Tibial nerve (tissue), 4 donors: ENCODE results near the gene SRSF4.

Experiments
- CTCF ChIP-seq, 5 experiments: fragments of 200-600 bp in 3 of 5; fragments of 450-650 bp in 2 of 5; sonication (generic) in 3 of 5; IDR thresholded peaks; one replicate each; pipeline ENCODE4 v1.5.1; 2016 to 2019; ENCODE audit warnings: antibody characterized with exemption in 5 of 5, mild to moderate bottlenecking in 3 of 5, moderate library complexity in 2 of 5
- EP300 ChIP-seq, 2 donors: sonication (generic); formaldehyde crosslinking; IDR thresholded peaks; one replicate each; pipeline ENCODE4 v1.6.1; 2017; ENCODE audit warnings: antibody characterized with exemption in 2 of 2, mild to moderate bottlenecking in 1 of 2
- POLR2A ChIP-seq, 2 donors: fragments of 450-650 bp; IDR thresholded peaks; one replicate each; pipeline ENCODE4 v1.6.1; 2017; ENCODE audit warnings: antibody characterized with exemption in 2 of 2, mild to moderate bottlenecking in 2 of 2, moderate library complexity in 2 of 2

GRCh38 chr1:29164588-29164987 is 17.1 kb downstream of the SRSF4 start:
- TF ChIP-seq POLR2A (IDR thresholded peaks at IDR 0.05) (no peak), CTCF (IDR thresholded peaks at IDR 0.05) (no peak), EP300 (IDR thresholded peaks at IDR 0.05) (no peak)
